ENCODE measurements around the gene FOXA2. TPM values are rescaled to one million over a fixed set of nuclear protein-coding genes. Genes with fewer than 3 reads are reported as not detected.

Gene FOXA2
- total and polyA plus RNA-seq, 7 donors: 5.8 to 12.7 (median 9.6) TPM; not detected in 4

- TF ChIP-seq EP300 (IDR thresholded peaks at IDR 0.05) (no peak), POLR2A (IDR thresholded peaks at IDR 0.05) (no peak), CTCF (IDR thresholded peaks at IDR 0.05) (no peak), POLR2AphosphoS5 (IDR thresholded peaks at IDR 0.05) (no peak)
- Histone ChIP-seq H3K27ac (no peak overlapping the region), H3K4me3 (no peak overlapping the region), H3K27me3 (peaks cover 36 to 99% (median 82%) of the 10 kb centered on the region in 3 donors), H3K9me3 (no peaks in the 10 kb centered on the region), H3K4me1 (peaks cover 0 to 22% (median 16%) of the 10 kb centered on the region in 4 donors), H3K36me3 (no peaks in the 10 kb centered on the region)
- intact Hi-C loops (cut with DNase I): no loop called here
- no peak for DNase-seq
- WGBS, 2 donors: 42 to 85% methylated on average over 4 of the region's 4 CpGs
Measured at GRCh38 chr20:22575737-22576136, 8.6 kb downstream of the FOXA2 start.

- peaks cover 36 to 99% (median 78%) of the 10 kb centered on the region in 3 donors for H3K27me3 ChIP-seq
- DNase-seq: no peak
- H3K36me3 ChIP-seq: no peaks in the 10 kb centered on the region
- H3K9me3 ChIP-seq: no peaks in the 10 kb centered on the region
- intact Hi-C loops (cut with DNase I): no loop called here
- no peak overlapping the region for H3K4me3 ChIP-seq
- WGBS, 2 donors: 25 to 41% methylated on average over 9 of the region's 9 CpGs
- TF ChIP-seq POLR2AphosphoS5 (IDR thresholded peaks at IDR 0.05) (no peak), POLR2A (IDR thresholded peaks at IDR 0.05) (no peak), CTCF (IDR thresholded peaks at IDR 0.05) (no peak), EP300 (IDR thresholded peaks at IDR 0.05) (no peak)
- no peak overlapping the region for H3K27ac ChIP-seq
- peaks cover 0 to 22% (median 16%) of the 10 kb centered on the region in 4 donors for H3K4me1 ChIP-seq
Measured at GRCh38 chr20:22575087-22575721, 9.2 kb downstream of the FOXA2 start.

GRCh38 chr20:22574545-22575086 is 9.8 kb downstream of the FOXA2 start:
- Histone ChIP-seq H3K27ac (no peak overlapping the region), H3K4me3 (no peak overlapping the region), H3K4me1 (peaks cover 0 to 22% (median 16%) of the 10 kb centered on the region in 4 donors), H3K9me3 (no peaks in the 10 kb centered on the region), H3K27me3 (peaks cover 41 to 99% (median 74%) of the 10 kb centered on the region in 3 donors), H3K36me3 (no peaks in the 10 kb centered on the region)
- TF ChIP-seq EP300 (IDR thresholded peaks at IDR 0.05): no peak
- DNase-seq: no peak
- intact Hi-C loops (cut with DNase I): no loop called here
- WGBS, 2 donors: 50 to 55% methylated on average over 4 of the region's 4 CpGs

GRCh38 chr20:22572491-22572890 is 11.9 kb downstream of the FOXA2 start:
- 29 to 84% methylated on average over 6 of the region's 6 CpGs for WGBS, 2 donors
- Histone ChIP-seq H3K27me3 (peaks cover 35 to 99% (median 74%) of the 10 kb centered on the region in 3 donors), H3K27ac (no peak overlapping the region), H3K4me1 (peaks cover 0 to 14% (median 5%) of the 10 kb centered on the region in 4 donors), H3K9me3 (no peaks in the 10 kb centered on the region), H3K4me3 (no peak overlapping the region), H3K36me3 (no peaks in the 10 kb centered on the region)
- DNase-seq: no peak
- TF ChIP-seq POLR2AphosphoS5 (IDR thresholded peaks at IDR 0.05) (no peak), POLR2A (IDR thresholded peaks at IDR 0.05) (no peak), CTCF (IDR thresholded peaks at IDR 0.05) (no peak), EP300 (IDR thresholded peaks at IDR 0.05) (no peak)
- intact Hi-C loops (cut with DNase I): no loop called here

GRCh38 chr20:22572023-22572422 is 12.3 kb downstream of the FOXA2 start:
- no peak overlapping the region for H3K27ac ChIP-seq
- intact Hi-C loops (cut with DNase I): no loop called here
- peaks cover 32 to 99% (median 74%) of the 10 kb centered on the region in 3 donors for H3K27me3 ChIP-seq
- H3K4me1 ChIP-seq: peaks cover 0 to 12% (median 5%) of the 10 kb centered on the region in 4 donors
- H3K9me3 ChIP-seq: no peaks in the 10 kb centered on the region
- WGBS, 2 donors: 32 to 85% methylated on average over 3 of the region's 3 CpGs
- DNase-seq: no peak
- no peak overlapping the region for H3K4me3 ChIP-seq
- H3K36me3 ChIP-seq: no peaks in the 10 kb centered on the region
- TF ChIP-seq POLR2AphosphoS5 (IDR thresholded peaks at IDR 0.05) (no peak), POLR2A (IDR thresholded peaks at IDR 0.05) (no peak), CTCF (IDR thresholded peaks at IDR 0.05) (no peak), EP300 (IDR thresholded peaks at IDR 0.05) (no peak)

Data from sigmoid colon (tissue), 7 donors.